HepG2 (cell line): Measurements from ENCODE around the gene WDR81. TPM values are rescaled to one million over a fixed set of nuclear protein-coding genes. Genes with fewer than 3 reads are reported as not detected.

ENCODE experiments used
- GPBP1L1 ChIP-seq: sonication (generic); formaldehyde crosslinking; IDR thresholded peaks from 2 replicates; pipeline ENCODE4 v1.5.0; 2020; ENCODE audit warnings: mild to moderate bottlenecking, missing genetic modification reagents
- IRX3 ChIP-seq: sonication (generic); formaldehyde crosslinking; IDR thresholded peaks from 2 replicates; pipeline ENCODE4 v1.8.1; 2023; ENCODE audit warnings: mild to moderate bottlenecking, low read depth, missing genetic modification reagents, borderline replicate concordance
- KLF13 ChIP-seq: sonication (generic); formaldehyde crosslinking; IDR thresholded peaks from 2 replicates; pipeline ENCODE4 v1.4.0; 2020; ENCODE audit warnings: mild to moderate bottlenecking, missing genetic modification reagents
- KLF6 ChIP-seq: IDR thresholded peaks from 2 replicates; pipeline ENCODE4 v1.8.0; 2016; ENCODE audit warnings: missing biosample characterization, missing genetic modification reagents
- MNT ChIP-seq: fragments of 450-650 bp; IDR thresholded peaks from 2 replicates; pipeline ENCODE4 v1.6.1; 2016
- RFX5 ChIP-seq: IDR thresholded peaks from 2 replicates; pipeline ENCODE4 v1.6.1; 2011; ENCODE audit warnings: low read depth, low read length, improper control_type of control experiment
- SMARCC2 ChIP-seq: fragments of 450-650 bp; IDR thresholded peaks from 2 replicates; pipeline ENCODE4 v1.6.1; 2017; ENCODE audit warnings: antibody characterized with exemption, mild to moderate bottlenecking
- SNAPC5 ChIP-seq: sonication (generic); formaldehyde crosslinking; IDR thresholded peaks from 2 replicates; pipeline ENCODE4 v1.8.1; 2023; ENCODE audit warnings: mild to moderate bottlenecking, missing genetic modification reagents, borderline replicate concordance
- SRSF9 ChIP-seq: fragments of 200-400 bp; formaldehyde crosslinking; IDR thresholded peaks from 2 replicates; pipeline ENCODE4 v1.6.1; 2018; ENCODE audit warnings: borderline replicate concordance, mild to moderate bottlenecking, low read depth, low read length; ENCODE audit not compliant: insufficient read depth, poor library complexity, severe bottlenecking
- SYNCRIP ChIP-seq: fragments of 200-400 bp; formaldehyde crosslinking; IDR thresholded peaks from 2 replicates; pipeline ENCODE4 v1.6.1; 2018; ENCODE audit warnings: mild to moderate bottlenecking, low read depth, low read length; ENCODE audit not compliant: insufficient read depth
- ZNF12 ChIP-seq: sonication (generic); formaldehyde crosslinking; IDR thresholded peaks from 2 replicates; pipeline ENCODE4 v1.5.0; 2020; ENCODE audit warnings: missing genetic modification reagents
- ZNF430 ChIP-seq: sonication (generic); formaldehyde crosslinking; IDR thresholded peaks from 2 replicates; pipeline ENCODE4 v1.9.0; 2021; ENCODE audit warnings: mild to moderate bottlenecking, missing genetic modification reagents
- ZNF484 ChIP-seq: sonication (generic); formaldehyde crosslinking; IDR thresholded peaks from 2 replicates; pipeline ENCODE4 v1.5.1; 2020; ENCODE audit warnings: mild to moderate bottlenecking, low read depth, missing genetic modification reagents, borderline replicate concordance
- ZNF569 ChIP-seq: sonication (generic); formaldehyde crosslinking; IDR thresholded peaks from 2 replicates; pipeline ENCODE4 v1.5.0; 2020; ENCODE audit warnings: mild to moderate bottlenecking, missing genetic modification reagents, moderate library complexity, borderline replicate concordance
- ZNF629 ChIP-seq: sonication (generic); formaldehyde crosslinking; conservative IDR thresholded peaks from 2 replicates; pipeline ENCODE4 v1.5.0; 2020; ENCODE audit warnings: missing genetic modification reagents
- ZNF784 ChIP-seq: sonication (generic); formaldehyde crosslinking; IDR thresholded peaks from 2 replicates; pipeline ENCODE4 v1.5.1; 2020; ENCODE audit warnings: missing genetic modification reagents, mild to moderate bottlenecking, borderline replicate concordance
- polyA plus RNA-seq, 8 experiments: library from polyadenylated mRNA; depleted of rRNA in 3 of 8; stranded (reverse) in 7 of 8; unstranded in 1 of 8; fragments of >200 nt; fragmentation: Illumina TruSeq in 4 of 8; extraction: Trizol in 4 of 8; gene quantifications; 2 replicates each; pipeline versions ENCODE4 v1.2.1 to v1.2.3, GENCODE V29; 2011 to 2016; ENCODE audit warnings: low read depth in 4 of 8, missing spikeins in 1 of 8, mixed read lengths in 1 of 8; ENCODE audit not compliant: insufficient read depth in 1 of 8
- total RNA-seq, 5 experiments: library from RNA; depleted of rRNA; stranded (reverse); fragments of >200 nt; fragmentation: Illumina TruSeq; extraction: Trizol; gene quantifications; 2 replicates each; pipeline ENCODE4 v1.2.3, GENCODE V29; 2016; ENCODE audit warnings: low read depth in 1 of 5
- TF ChIP-seq, protein P1 (sequence below): IDR thresholded peaks from 2 replicates; pipeline ENCODE4 v1.6.1; 2012; ENCODE audit warnings: low read depth, low read length, improper control_type of control experiment
- TF ChIP-seq, protein P2 (sequence below): sonication (generic); formaldehyde crosslinking; IDR thresholded peaks from 2 replicates; pipeline ENCODE4 v1.4.0; 2020; ENCODE audit warnings: missing genetic modification reagents
- TF ChIP-seq, protein P3 (sequence below): sonication (generic); formaldehyde crosslinking; IDR thresholded peaks from 2 replicates; pipeline ENCODE4 v1.4.0; 2020; ENCODE audit warnings: missing genetic modification reagents, borderline replicate concordance
- TF ChIP-seq, protein P4 (sequence below): IDR thresholded peaks from 2 replicates; pipeline ENCODE4 v1.6.1; 2016; ENCODE audit warnings: low read depth

Gene WDR81
- total and polyA plus RNA-seq, 2 of the 13 experiments (the other 11 are each of a cell fraction or from before 2014, with no cell fraction given): 9.1 to 16.7 TPM

- TF ChIP-seq GPBP1L1 (CRISPR knock-in tag): no peak
- no peak for TF ChIP-seq IRX3 (CRISPR knock-in tag)
- TF ChIP-seq RFX5: no peak
- TF ChIP-seq KLF13 (CRISPR knock-in tag): no peak
- TF ChIP-seq SMARCC2: no peak
- TF ChIP-seq, protein P1, sequence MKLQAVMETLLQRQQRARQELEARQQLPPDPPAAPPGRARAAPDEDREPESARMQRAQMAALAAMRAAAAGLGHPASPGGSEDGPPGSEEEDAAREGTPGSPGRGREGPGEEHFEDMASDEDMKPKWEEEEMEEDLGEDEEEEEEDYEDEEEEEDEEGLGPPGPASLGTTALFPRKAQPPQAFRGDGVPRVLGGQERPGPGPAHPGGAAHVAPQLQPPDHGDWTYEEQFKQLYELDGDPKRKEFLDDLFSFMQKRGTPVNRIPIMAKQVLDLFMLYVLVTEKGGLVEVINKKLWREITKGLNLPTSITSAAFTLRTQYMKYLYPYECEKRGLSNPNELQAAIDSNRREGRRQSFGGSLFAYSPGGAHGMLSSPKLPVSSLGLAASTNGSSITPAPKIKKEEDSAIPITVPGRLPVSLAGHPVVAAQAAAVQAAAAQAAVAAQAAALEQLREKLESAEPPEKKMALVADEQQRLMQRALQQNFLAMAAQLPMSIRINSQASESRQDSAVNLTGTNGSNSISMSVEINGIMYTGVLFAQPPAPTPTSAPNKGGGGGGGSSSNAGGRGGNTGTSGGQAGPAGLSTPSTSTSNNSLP: no peak
- TF ChIP-seq ZNF484 (CRISPR knock-in tag): no peak
- TF ChIP-seq ZNF784 (CRISPR knock-in tag): no peak
- TF ChIP-seq KLF6 (CRISPR knock-in tag): peak; percentile 73; the same call in 1 of the 2 replicates
- no peak for TF ChIP-seq SNAPC5 (CRISPR knock-in tag)
- TF ChIP-seq ZNF12 (CRISPR knock-in tag): no peak
- TF ChIP-seq, protein P2, sequence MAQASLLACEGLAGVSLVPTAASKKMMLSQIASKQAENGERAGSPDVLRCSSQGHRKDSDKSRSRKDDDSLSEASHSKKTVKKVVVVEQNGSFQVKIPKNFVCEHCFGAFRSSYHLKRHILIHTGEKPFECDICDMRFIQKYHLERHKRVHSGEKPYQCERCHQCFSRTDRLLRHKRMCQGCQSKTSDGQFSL: no peak
- TF ChIP-seq ZNF430 (CRISPR knock-in tag): no peak
- TF ChIP-seq ZNF629: no peak
- TF ChIP-seq, protein P3, sequence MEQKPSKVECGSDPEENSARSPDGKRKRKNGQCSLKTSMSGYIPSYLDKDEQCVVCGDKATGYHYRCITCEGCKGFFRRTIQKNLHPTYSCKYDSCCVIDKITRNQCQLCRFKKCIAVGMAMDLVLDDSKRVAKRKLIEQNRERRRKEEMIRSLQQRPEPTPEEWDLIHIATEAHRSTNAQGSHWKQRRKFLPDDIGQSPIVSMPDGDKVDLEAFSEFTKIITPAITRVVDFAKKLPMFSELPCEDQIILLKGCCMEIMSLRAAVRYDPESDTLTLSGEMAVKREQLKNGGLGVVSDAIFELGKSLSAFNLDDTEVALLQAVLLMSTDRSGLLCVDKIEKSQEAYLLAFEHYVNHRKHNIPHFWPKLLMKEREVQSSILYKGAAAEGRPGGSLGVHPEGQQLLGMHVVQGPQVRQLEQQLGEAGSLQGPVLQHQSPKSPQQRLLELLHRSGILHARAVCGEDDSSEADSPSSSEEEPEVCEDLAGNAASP (CRISPR knock-in tag): no peak; the same call in none of the 2 replicates
- no peak for TF ChIP-seq ZNF569 (CRISPR knock-in tag)
- no peak for TF ChIP-seq SRSF9
- TF ChIP-seq, protein P4, sequence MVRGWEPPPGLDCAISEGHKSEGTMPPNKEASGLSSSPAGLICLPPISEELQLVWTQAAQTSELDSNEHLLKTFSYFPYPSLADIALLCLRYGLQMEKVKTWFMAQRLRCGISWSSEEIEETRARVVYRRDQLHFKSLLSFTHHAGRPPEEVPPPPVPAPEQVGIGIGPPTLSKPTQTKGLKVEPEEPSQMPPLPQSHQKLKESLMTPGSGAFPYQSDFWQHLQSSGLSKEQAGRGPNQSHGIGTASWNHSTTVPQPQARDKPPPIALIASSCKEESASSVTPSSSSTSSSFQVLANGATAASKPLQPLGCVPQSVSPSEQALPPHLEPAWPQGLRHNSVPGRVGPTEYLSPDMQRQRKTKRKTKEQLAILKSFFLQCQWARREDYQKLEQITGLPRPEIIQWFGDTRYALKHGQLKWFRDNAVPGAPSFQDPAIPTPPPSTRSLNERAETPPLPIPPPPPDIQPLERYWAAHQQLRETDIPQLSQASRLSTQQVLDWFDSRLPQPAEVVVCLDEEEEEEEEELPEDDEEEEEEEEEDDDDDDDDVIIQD (CRISPR knock-in tag): peak; percentile 9; the same call in 1 of the 2 replicates
- peak; percentile 93 for TF ChIP-seq MNT
- TF ChIP-seq SYNCRIP: no peak
Observed at GRCh38 chr17:1724351-1724868, at the start of gene WDR81 (continued).
